HG03139 (cell line): ENCODE measurements around the gene DAAM2.

Experiments used
- ATAC-seq: cut with Tn5 transposase; IDR thresholded peaks from one replicate; pipeline ENCODE4 v1.9.1; 2021; ENCODE audit not compliant: unreplicated experiment

DAAM2 gene

DNA sequence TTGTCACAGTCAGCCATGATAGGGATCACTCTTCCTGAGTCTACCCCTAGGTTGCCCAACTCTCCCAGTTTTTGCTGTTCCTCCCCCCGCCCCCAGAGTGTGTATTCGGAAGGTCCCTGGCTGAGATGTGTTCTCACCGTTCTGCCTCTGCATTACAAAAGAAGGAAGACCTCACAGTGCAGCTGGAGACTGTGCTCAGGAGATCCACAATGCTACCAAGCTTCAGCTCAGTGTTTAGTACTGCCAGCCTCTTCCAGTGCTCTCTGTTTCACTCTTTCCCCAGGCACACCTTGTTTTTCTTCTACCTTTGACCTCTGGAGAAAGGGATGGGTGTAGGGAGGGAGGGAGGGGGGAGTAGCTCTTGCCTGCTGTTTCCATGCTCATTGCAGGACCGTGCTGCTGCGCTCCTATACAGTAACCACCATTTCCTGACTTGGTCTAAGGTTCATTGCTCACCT, 155.5 kb downstream of the DAAM2 start:
- no peak for ATAC-seq

DNA sequence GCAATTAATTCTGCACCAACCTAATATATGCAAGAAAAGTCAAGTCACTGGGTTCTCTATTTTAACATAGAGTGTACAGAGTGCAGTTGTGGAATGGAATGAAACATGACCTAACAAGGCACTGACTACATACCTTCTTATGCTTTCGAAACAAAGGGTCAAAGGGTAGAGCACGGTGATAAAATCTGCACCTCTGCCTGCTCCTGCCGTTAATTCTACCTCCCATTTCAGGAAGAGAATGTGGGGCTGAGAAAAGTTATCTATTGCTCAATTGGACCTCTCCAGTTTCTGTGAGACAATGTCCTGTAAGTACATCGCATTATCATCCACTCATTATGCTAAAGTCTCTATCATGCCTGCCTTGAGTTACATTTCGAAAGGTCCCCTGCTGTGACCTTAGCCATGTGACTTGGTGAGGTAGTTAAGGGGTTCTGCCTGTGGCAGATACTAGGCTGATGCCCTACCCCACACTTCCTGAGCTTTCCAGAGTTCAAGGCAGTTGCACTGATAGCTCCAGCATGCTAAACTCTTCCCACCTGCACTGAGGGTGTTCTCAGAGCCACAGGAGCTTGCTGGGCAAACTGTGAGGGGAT, 156.1 kb downstream of the DAAM2 start:
- no peak for ATAC-seq

DNA sequence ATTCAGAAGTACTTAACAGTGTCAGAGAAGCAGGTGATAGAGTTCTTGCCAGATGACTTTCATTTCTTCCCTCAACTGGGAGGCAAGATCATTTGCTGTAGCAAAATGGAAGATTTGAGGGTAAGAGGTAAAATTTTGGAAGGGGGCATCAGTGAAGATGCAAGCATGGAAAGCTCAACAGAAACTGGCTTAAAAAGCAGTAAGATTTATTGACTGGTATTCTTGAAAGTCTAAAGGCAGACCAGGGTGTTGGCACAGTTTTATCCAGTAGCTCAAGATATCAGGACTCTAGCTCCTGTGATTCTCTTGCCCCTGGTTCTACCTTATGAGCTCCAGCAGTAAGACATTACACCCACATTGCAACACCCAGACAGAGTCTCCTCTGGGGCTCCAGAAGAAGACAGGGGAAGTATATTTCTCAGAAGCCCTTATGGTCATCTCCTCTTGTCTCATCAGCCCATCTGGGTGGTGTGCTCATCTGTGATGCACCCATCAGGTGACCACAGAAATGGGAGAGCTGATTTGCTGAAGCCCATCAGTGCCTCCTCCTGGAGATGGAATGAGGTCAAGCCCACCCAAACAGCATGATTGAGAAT, 158.0 kb downstream of the DAAM2 start:
- no peak for ATAC-seq

DNA sequence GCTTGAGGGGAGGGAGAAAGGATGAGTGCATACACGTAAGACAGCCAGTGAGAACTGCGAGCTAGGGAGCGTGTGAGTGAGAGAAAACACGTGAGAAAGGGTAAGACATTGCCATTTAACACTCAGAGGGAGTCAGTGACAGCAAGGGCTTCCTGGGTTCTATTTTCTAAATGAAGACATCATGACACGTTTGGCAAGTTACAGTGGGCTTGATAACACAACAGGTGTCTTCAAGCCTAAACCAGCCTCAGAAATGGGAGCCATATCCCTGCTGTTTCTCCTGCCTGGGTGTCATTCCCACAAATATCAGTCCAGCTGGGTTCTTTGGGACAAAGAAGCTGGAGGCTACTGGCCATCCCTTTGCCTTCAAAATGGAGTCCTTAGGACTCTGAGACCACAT, 159.0 kb downstream of the DAAM2 start:
- no peak for ATAC-seq

DNA sequence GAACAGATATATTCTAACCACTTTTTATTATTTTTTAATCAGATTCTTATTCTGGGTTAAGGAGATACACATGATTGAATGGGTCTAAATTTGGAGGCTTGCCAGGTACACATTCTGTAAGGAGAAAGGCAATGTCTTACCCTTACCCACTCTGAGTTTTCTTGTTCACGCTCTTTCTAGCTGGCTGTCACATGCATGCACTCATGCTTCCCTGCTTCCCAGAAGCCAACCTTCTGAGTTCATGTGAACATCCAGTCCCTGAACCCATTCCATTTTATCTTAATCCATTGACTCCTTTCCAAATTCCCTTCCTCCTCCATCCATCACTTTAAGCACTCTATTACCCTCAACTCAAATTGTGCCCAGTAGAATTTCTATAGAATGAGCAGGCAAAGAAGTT, 159.5 kb downstream of the DAAM2 start:
- ATAC-seq: no peak

DNA sequence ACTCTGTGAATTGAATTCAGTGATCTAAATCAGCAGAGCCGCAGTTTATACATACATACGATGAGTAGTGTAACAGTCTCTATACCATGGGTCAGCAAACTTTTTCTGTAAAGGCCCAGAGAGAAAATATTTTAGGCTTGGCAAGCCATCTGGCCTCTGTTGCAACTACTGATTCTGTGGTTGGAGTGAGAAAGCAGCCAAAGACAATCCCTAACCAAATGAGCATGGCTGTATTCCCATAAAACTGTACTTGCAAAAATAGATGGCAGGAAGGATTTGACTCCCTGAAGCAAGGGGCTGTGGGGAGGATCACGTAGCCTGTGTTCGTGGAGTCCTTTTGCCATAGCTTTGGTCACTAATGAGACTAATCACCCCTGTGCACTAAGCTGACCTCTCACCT, 160.0 kb downstream of the DAAM2 start:
- no peak for ATAC-seq

DNA sequence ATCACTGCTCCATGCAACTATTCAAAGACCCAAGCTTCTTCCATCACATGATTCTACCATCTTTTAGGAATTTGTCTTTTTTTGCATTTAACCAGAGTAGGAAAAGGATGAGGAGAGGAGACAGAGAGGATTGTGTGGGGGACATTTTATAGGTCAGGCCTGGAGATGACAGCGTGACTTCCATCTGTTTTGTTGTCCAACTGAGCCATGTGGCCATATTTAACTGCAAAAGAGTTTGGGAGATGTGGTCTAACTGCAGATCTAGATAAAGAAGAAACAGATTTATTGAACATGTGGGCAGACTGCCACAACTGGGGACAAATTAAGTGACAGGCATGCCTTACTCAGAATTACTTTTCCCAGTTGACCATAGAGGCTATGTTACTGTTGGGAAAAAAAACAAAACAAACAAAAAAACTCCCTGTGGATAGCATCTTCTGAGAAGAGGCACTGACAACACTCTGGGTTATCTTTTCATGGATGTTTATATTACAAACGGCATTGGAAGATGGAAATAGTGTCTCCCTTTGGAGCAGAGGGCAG, 161.0 kb downstream of the DAAM2 start:
- no peak for ATAC-seq
